H1 (cell line): ENCODE measurements around the gene PSD2. TPM values are rescaled to one million over a fixed set of nuclear protein-coding genes. Genes with fewer than 3 reads are reported as not detected.

Experiments
- ATF2 ChIP-seq: IDR thresholded peaks from 2 replicates; pipeline ENCODE4 v1.6.1; 2012; ENCODE audit warnings: low read length, inconsistent platforms
- CBX8 ChIP-seq: fragments of 300-800, 300-1000 bp; sonication (generic); IDR thresholded peaks from 2 replicates; pipeline ENCODE4 v1.7.1; 2016; ENCODE audit warnings: low read depth, low read length, borderline replicate concordance
- CHD1 ChIP-seq: IDR thresholded peaks from 2 replicates; pipeline ENCODE4 v1.6.1; 2012; ENCODE audit warnings: low read depth, low read length, improper control_type of control experiment
- EGR1 ChIP-seq: IDR thresholded peaks from 2 replicates; pipeline ENCODE4 v1.6.1; 2011; ENCODE audit warnings: low read depth, low read length, borderline replicate concordance
- EZH2 ChIP-seq: fragments of 200-600 bp; sonication (generic); IDR thresholded peaks from 2 replicates; pipeline ENCODE4 v1.7.1; 2012; ENCODE audit warnings: low read depth, mild to moderate bottlenecking, moderate library complexity, low read length, inconsistent platforms; ENCODE audit not compliant: severe bottlenecking
- KDM1A ChIP-seq: fragments of 200-600, 300-600 bp; sonication (generic); IDR thresholded peaks from 2 replicates; pipeline ENCODE4 v1.7.1; 2016; ENCODE audit warnings: mild to moderate bottlenecking, low read length, borderline replicate concordance
- KDM4A ChIP-seq: IDR thresholded peaks from one replicate; pipeline ENCODE4 v1.7.1; 2012; ENCODE audit warnings: low read depth, mild to moderate bottlenecking, moderate library complexity, low read length, inconsistent platforms; ENCODE audit not compliant: severe bottlenecking
- RAD21 ChIP-seq, 2 experiments: IDR thresholded peaks in 1 of 2; conservative IDR thresholded peaks in 1 of 2; 2 replicates each; pipeline ENCODE4 v1.6.1; 2011; ENCODE audit warnings: low read depth in 2 of 2, low read length in 2 of 2, improper control_type of control experiment in 1 of 2, inconsistent platforms in 1 of 2, mild to moderate bottlenecking in 1 of 2, moderate library complexity in 1 of 2
- RBBP5 ChIP-seq: IDR thresholded peaks from 2 replicates; pipeline ENCODE4 v1.7.1; 2012; ENCODE audit warnings: low read depth, mild to moderate bottlenecking, inconsistent platforms, low read length, moderate library complexity, borderline replicate concordance
- RFX5 ChIP-seq: IDR thresholded peaks from 2 replicates; pipeline ENCODE4 v1.6.1; 2011; ENCODE audit warnings: low read depth, low read length, improper control_type of control experiment, borderline replicate concordance
- SAP30 ChIP-seq: fragments of 300-600 bp; sonication (generic); IDR thresholded peaks from 2 replicates; pipeline ENCODE4 v1.7.1; 2012; ENCODE audit warnings: low read length, moderate library complexity, mild to moderate bottlenecking, inconsistent platforms; ENCODE audit not compliant: insufficient read depth, insufficient replicate concordance
- SRF ChIP-seq: IDR thresholded peaks from 2 replicates; pipeline ENCODE4 v1.6.1; 2011; ENCODE audit warnings: mild to moderate bottlenecking, low read depth, low read length, moderate library complexity
- polyA plus RNA-seq, 7 experiments: library from polyadenylated mRNA; depleted of rRNA in 3 of 7; stranded (reverse) in 5 of 7; unstranded in 2 of 7; fragments of >200 nt in 5 of 7; fragments of 200-250 nt in 2 of 7; gene quantifications; 1 replicate in 5 of 7; 2 replicates in 1 of 7; 4 replicates in 1 of 7; pipeline versions ENCODE4 v1.2.1 to v1.2.3, GENCODE V29; 2011 to 2013; ENCODE audit warnings: missing spikeins in 2 of 7, mixed read lengths in 2 of 7
- total RNA-seq: library from RNA; stranded (reverse); fragmentation: NEBNext Ultra II Directional; extraction: Animal tissue kit (Norgen Biotek cat#: 25700); gene quantifications from 2 replicates; pipeline ENCODE4 v1.2.1, GENCODE V29; 2021

Gene PSD2
- total and polyA plus RNA-seq, 2 of the 8 experiments (the other 6 are each of a cell fraction or from before 2014, with no cell fraction given): 0.06 to 0.14 TPM

- no peak for TF ChIP-seq ATF2
- TF ChIP-seq SRF: no peak
- peak; percentile 80; the same call in 1 of the 2 replicates for TF ChIP-seq EGR1
- TF ChIP-seq RBBP5: no peak
- TF ChIP-seq EZH2: peak; percentile 83
- no peak for TF ChIP-seq RAD21 (IDR thresholded peaks at IDR 0.05 in 1 of 2, conservative IDR thresholded peaks at IDR 0.05 in 1 of 2; ENCODE audit: low read depth in 2 of 2, low read length in 2 of 2)
- TF ChIP-seq CHD1: no peak
- peak; percentile 59 for TF ChIP-seq KDM4A
- TF ChIP-seq KDM1A: no peak
- TF ChIP-seq RFX5: no peak
- TF ChIP-seq SAP30: no peak
- no peak for TF ChIP-seq CBX8
Observed at GRCh38 chr5:139747583-139748504, 47.8 kb upstream of the PSD2 start (continued).
